ENCODE measurements around the gene IDH2.
"Not testable (repeated sequence)": the region's sequence is repeated elsewhere in the genome, so short reads cannot be mapped to it uniquely, and the experiment has no call there.

IDH2 gene

DNA sequence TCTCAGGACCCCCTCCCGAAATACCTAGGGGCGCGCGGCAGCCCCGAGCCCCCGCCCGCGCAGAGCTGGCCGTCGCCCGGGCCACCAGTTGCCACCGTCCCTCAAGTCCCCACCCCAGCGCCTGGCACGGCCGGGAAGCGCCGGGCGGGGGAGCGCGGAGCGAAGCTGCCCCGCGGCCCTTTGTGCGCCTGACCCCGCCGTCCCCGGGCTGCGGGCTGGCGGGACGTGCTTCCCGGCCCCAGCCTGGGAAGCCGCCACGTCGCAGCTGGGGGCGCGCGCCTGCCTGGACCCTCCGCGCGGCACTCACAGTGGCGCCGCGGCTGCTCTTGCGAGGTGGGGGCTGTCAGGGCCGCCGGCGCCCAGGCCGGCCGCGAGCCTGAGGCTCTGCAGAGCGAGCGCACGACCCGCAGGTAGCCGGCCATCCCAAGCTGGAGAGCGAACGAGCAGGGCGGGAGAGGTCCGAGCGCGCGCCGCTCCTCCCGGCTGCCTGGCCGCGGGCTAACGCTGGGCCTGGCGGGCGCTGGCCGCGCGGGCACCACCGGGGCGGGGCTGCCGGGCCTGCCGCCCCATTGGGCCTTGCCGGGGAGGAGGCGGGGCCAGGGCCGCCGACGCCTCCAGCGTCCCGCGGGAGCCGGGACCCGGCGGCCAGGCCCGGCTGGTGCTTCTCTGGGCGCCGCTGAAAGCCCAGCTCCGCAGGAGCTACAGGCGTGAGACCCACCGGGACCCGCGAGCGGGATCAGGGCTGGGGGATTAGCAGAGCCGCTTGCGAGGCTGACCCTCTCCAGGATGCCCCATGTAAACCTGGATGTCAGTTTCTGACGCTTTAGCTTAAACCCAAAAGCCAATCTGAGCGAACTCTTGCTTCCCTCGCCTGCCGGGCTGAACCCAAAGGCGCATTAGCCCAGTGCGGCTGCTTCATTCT, at the start of gene IDH2:
Gene IDH2, minus strand, starts transcription at position 500 of the 922 bp plus-strand sequence. Its CDS starts 78 bp downstream, at position 422.
- peak; percentile 79 for DNase-seq

DNA sequence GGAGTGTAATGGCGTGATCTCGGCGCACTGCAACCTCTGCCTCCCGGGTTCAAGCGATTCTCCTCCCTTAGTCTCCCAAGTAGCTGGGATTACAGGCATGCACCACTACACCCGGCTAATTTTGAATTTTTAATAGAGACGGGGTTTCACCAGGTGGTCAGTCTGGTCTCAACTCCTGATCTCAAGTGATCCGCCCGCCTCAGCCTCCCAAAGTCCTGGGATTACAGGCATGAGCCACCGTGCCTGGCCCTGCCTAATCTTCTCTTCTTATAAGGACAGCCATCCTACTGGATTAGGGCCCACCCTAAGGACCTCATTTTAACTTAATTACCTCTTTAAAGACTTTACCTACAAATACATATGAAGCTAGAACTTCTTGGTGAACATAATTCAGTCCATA, 48.3 kb upstream of the IDH2 start:
- DNase-seq = not testable (repeated sequence)

DNA sequence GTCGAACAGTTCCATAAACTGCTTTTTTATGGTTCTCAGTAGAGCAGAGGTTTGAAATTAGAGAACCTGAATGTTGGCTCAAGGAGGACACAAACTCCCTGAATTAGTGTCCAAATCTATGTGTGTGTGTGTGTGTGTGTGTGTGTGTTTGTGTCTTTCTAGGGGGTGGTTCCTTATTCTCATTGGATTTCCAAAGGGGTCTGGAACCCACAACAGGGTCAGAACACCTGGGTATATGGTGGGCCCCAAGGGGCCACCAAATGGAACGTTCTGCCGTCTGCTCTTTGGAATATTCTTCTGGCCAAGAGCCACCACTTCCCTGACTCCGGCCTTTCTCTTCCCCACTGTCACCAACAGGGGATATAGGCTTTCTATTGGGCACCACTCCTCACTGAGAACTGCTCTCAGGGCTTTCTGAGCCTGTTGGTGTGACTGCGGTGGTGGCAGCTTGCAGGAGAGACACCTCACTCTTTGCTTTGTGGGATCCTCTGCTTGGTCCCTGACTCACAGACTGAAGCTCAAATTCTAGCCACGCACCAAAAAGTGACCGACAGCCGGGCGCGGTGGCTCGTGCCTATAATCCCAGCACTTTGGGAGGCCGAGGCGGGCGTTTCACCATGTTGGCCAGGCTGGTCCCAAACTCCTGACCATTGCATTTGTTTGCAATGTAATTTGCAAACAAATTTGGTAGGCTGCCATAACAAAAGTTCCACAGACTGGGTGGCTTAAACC, 47.5 kb upstream of the IDH2 start:
- no peak for DNase-seq

DNA sequence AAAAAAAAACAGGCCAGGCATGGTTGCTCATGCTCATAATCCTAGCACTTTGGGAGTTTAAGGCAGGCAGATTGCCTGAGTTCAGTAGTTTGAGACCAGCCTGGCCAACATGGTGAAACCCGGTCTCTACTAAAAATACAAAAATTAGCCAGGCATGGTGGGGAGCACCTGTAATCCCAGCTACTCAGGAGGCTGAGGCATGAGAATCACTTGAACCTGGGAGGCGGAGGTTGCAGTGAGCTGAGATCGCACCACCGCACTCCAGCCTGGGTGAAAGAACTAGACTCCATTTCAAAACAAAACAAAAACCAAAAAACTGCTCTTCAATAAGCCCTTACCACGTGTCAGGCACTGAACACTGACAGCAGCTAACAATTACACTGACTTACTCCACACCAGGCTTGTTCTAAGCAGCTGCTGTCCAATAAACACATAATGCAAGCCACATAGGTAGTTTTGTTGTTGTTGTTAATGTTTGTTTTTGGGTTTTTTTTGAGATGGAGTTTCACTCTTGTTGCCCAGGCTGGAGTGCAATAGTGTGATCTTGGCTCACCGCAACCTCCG, 44.0 kb upstream of the IDH2 start:
- DNase-seq = not testable (repeated sequence)

DNA sequence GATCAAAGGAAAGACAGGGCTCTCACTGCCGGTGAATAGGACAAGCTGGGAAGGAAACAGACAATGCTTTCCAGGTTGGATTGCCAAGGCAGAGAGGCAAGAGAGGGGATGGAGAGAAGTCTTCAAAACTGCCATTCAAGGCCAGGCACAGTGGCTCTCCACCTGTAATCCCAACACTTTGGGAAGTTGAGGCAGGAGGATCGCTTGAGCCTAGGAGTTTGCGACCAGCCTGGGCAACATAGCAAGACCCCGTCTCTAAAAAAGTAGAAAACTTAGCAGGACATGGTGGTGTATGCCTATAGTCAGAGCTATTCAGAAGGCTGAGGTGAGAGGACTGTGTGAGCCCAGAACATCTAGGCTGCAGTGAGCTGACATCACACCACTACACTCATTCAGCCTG, 43.5 kb upstream of the IDH2 start:
- no peak for DNase-seq

DNA sequence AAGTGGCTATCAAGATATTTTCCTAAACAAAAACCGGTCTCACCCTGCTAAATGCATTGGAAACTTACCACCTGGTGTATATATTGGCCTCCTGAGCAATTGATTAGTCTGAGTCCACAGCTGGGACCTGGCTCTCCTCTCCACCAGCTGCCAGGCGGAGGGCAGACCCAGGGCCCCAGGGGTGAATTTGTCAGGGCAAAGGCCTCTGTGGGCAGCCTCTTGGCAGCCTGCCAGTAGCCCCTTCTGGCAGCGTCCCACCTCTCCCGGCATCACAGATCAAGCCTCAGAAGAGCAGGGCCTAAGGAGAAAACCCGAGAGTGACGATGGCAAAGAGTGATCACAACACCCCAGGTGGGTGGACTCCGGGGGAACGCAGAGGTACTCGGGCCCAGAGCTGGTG, 43.0 kb upstream of the IDH2 start:
- no peak for DNase-seq

DNA sequence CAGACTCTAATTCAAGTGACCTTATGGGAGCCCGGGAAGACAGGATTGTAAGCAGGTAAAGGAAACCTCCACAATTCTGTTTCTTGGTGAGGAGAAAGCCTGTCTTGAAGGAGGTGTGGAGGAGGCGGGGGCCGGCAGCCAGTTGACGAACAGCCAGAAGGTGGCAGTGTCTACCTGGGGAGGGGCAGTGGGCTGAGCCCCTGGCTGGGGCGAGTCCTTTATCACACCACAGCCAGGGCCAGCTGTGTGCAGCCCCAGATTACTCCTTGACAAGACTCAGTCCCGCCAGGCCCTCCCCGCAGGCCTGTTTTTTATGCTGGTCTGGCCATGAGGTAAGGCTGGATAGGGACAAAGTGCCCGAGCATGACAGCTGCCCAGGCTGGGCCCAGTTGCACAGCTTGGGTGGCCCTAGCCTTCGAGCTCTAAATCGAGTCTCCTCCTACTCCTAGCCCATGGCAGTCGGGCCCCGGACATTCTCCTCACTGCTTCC, 40.9 kb upstream of the IDH2 start:
- peak; percentile 75 for DNase-seq

DNA sequence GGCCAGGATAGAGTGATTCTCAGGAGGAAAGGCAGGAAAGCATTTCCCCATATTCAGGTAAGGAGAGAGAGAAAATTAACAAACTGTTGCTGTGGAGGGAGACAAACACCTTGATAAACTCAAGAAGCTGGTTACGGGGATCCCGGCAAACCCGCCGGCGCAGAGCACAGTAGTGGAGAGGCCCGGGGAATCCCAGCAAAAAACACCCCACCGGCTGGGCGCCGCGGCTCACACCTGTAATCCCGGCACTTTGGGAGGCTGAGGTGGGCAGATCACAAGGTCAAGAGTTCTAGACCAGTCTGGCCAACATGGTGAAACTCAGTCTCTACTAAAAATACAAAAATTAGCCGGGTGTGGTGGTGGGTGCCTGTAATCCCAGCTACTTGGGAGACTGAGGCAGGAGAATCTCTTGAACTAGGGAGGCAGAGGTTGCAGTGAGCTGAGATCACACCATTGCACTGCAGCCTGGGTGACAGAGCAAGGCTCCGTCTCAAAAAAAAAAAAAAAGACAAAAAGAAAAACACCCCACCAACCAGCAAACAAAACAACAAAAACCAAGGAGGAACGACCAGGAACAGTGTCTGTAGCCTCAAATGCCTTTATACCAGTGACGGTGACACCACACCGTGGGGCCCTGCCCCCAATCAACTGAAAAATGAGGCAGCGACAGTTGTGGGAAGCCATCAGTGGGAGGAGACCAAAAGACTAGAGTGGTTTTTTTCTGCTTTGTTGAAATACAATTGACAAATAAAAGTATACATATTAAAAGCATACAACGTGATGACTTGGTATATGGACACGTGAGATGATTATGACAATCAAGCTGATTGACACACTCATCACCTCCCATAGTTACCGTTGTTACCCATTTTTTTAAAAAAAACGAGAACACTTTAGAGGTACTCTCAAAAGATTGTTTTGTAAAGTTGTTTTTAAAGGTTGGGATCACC, 40.2 kb upstream of the IDH2 start:
- peak; percentile 52 for DNase-seq

DNA sequence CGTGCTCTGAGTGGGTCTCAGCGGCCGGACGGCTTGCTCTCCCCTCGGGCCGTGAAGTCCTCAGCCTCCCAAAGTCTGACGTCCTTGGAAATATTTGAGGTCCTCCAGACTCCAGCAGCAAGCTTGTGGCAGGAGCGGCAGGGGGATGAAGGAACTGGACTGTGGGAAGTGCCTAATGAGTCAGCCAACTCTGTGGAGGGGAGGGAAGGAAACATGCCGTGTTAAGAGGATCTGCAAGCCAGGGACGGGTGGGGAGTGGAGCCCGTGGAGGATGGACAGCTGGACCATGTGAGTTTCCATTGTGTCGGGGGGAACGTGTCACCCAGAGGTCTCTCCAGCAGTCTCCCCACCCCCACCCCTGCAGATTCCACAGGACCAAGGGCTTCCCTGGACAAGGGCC, 39.4 kb upstream of the IDH2 start:
- DNase-seq = no peak

DNA sequence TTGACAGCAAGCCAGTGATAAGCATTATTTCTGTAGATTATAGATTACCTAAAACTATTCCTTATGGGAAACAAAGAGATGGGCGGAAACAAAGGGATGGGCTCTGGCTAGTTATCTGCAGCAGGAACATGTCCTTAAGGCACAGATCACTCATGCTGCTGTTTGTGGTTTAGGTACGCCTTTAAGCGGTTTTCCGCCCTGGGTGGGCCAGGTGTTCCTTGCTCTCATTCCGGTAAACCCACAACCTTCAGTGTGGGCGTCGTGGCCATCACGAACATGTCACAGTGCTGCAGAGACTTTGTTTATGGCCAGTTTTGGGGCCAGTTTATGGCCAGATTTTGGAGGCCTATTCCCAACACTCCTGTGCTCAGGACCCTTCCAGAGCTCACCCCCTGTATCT, 37.3 kb upstream of the IDH2 start:
- not testable (repeated sequence) for DNase-seq

DNA sequence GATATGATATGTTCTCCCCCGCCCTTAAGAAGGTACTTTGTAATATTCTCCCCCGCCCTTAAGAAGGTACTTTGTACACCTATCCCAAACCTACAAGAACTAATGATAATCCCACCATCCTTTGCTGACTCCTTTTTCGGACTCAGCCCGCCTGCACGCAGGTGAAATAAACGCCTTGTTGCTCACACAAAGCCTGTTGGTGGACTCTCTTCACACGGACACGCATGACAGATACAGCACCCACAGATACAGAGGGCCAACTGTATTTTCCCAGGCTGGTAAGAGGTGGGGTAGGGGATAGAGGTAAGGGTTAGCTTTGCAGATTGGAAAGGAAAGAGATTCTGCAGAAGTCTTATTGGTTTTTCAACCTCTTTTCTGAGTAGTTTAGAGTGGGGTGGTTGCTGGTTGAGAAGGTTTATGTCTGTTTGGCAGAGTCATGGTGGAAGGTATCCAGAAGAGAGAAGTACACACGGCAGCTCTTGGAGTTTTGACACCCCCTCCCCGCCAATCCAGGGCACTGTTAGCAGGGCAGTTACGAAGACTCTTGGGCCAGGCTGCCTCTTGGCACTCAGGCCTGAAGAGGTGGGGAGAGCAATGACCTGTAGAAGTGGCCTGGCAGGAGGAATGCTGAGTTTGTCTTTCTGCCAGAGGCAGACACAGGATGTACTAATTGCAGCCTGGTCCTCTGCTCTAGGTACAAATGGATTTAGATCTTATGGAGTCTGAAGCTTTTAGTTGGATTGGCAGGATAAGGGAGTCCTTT, 36.0 kb upstream of the IDH2 start:
- no peak for DNase-seq

DNA sequence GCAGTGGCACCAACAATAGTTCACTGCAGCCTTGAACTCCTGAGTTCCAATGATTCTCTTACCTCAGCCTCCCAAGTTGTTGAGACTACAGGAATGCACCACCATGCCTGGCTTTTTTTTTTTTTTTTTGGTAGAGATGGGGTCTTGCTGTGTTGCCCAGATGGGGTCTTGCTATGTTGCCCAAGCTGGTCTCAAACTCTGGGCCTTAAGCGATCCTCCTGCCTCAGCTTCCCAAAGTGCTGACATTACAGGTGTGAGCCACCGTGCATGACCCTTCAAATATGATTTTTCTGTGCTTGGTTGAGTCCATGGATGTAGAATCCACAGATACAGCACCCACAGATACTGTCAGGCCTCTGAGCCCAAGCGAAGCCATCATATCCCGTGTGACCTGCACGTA, 30.2 kb upstream of the IDH2 start:
- DNase-seq = no peak

DNA sequence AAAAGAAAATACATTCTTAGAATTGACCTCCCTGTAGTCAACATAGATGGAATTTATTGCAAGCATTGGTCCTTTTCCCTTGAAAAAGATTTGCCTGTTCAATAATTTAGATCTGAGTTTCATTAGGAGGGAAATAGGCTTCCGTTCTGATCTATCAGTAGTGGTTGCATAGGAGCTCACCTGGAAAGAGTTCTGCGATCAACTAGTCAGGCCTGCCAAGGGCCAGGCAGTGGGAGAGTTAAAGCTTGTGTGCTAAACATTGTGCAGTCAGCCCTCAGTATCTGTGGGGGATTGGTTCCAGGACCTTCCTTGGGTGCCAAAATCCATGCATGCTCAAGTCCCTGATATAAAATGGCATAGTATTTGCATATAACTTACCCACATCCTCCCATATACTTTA, 29.6 kb upstream of the IDH2 start:
- DNase-seq = no peak

DNA sequence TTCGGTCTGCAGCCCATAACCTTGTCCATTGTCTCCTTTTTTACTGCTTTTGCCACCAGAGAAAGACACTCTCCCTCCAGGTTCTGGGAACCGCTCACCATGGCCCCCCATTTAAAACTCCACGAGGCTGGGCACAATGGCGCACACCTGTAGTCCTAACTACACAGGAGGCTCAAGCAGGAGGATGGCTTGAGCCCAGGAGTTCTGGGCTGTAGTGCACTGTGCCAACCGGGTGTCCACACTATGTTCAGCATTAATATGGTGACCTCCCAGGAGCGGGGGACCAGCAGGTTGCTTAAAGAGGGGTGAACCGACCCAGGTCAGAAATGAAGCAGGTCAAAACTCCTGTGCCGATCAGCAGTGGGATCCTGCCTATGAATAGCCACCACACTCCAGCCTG, 28.0 kb upstream of the IDH2 start:
- DNase-seq = no peak

DNA sequence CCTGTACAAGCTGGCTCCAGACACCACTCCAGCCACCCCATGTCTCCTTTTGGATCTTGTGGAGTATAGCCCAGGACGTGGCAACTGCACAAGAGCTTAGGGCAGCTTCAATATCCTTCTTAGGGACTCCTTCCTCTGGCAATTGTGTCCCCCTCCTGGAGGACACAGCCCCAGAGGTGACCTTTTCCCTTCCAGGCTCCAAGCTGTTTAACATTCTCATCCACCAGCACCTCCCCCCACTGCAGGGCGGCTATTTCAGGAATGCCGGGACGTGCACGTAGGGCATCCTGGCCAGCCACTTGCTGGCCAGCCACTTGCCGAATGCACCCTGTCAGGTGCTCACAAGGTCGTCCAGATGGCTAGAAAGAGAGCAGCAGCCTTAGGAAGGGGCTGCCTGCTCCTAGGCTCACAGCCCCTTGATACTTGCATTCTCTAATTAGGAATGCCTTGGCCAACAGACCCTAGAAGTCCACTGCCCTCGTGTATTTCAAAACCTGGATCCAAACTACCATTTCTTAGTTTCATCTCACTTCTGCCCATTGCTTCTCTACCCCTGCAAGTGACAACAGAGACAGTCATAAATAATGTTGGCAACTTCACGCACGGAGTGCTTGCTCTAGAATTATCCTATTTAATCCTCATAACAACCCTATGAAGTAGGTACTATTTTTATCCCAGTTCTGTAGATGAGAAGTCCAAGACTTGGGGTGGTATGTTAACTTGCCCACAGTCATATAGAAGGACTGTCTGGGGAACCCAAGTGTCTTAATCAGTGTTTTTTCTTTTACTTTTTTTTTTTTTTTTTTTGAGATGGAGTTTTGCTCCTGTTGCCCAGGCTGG, 24.5 kb upstream of the IDH2 start:
- no peak for DNase-seq

DNA sequence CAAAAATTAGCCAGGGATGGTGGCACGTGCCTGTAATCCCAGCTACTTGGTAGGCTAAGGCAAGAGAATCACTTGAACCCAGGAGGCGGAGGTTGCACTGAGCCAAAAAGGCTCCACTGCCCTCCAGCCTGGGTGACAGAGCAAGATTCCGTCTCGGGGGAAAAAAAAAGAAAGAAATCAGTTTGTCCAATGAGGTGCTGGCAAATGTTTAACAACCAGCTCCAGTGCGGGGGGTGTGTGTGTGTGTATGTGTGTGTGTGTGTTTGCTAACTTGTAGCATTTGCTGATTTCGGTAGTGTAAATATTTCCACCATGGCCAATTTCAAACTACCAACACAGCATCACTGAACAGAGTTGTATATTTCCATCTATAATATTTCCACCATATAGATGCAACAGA, 23.8 kb upstream of the IDH2 start:
- DNase-seq = no peak

DNA sequence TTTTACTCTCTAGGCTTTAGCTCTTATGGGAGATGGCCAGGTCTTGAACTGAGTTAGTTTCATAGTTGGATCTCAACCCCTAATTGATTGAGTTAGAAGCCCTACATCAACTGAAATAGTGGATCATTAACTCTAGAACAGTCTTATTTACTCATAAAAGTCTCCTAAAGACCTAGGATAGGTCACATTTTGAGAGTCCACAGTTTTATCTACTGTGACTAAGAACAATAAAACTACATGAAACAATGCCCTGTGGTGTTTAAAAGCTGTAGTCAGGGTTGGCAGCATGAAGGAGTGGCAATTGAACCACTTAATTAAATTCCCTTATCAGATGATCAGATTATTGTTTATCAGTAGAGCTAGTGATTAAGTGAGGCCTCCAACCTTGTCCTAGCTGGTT, 22.2 kb upstream of the IDH2 start:
- DNase-seq = no peak

DNA sequence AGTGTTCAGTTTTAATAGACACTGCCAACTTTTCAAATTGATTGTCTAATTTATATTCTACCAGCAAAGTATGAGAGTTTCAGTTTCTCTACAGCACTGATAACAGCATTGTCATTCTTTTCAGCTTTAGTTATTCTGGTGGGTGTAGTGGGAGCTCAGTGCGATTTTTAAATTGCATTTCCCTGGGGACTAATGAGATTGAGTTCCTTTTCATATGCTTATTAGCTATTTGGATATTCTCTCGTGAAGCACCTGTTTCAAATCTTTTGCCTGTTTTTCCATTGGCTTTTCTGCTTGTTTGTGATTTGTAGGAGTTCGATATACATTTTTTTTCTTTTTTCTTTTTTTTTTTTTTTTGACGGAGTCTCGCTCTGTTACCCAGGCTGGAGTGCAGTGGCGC, 18.8 kb upstream of the IDH2 start:
- no peak for DNase-seq

DNA sequence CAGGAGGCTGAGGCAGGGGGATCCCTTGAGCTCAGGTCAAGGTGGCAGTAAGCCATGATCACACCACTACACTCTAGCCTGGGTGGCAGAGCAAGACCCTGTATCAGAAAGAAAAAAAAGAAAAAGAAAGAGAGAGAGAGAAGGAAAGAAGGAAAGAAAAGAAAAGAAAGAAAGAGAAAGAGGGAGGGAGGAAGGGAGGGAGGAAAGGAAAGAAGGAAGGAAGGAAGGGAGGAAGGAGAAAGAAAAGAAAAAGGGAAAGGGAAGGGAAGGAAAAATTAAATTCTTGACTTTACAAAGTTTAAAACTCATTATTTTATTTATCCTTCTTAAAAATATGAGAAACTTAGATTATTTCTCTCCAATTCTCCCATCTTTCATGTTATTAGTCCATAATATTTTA, 17.1 kb upstream of the IDH2 start:
- no peak for DNase-seq

DNA sequence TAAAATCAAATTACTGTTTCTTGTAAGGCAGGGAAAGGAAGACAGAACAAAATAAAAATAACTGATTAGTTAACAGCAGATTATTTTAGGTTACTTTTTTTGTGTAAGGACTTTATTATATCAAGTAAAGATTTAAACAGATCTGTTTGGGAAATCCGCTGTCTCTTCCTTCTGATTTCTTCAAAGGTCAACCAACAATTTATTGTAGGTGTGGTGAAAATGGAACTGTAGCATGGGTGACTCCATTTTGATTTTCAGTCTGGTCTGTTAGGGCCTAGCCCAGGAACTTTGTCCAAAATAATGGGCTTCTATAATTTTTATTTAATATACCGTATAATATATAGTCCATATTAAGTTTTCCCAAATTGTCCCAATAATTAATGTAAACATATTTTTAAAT, 13.5 kb upstream of the IDH2 start:
- DNase-seq = no peak

DNA sequence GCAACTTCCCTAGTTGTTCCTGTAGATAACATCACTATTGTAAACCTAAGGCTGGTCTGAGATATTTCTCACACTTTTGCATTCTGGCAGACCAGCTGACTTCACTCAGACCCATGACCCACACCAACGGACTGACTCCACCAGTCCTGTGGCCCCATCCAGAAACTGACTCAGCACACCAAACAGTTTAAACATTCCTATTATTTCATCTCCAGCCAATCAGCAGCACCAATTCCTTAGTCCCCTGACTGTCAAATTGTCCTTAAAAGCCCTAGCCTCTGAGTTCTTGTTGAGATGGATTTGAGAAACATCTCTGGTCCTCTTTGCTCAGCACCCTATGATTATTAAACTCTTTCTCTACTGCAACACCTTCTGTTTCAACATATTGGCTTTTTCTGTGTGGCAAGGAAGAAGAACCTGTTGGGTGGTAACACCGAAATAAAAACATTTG, 12.2 kb upstream of the IDH2 start:
- no peak for DNase-seq

Measured in CD4-positive, alpha-beta T cell treated with Interleukin-17A for 4 hours (primary cell).